ENCODE measurements around the gene ADGRG1.

The ADGRG1 gene

DNA sequence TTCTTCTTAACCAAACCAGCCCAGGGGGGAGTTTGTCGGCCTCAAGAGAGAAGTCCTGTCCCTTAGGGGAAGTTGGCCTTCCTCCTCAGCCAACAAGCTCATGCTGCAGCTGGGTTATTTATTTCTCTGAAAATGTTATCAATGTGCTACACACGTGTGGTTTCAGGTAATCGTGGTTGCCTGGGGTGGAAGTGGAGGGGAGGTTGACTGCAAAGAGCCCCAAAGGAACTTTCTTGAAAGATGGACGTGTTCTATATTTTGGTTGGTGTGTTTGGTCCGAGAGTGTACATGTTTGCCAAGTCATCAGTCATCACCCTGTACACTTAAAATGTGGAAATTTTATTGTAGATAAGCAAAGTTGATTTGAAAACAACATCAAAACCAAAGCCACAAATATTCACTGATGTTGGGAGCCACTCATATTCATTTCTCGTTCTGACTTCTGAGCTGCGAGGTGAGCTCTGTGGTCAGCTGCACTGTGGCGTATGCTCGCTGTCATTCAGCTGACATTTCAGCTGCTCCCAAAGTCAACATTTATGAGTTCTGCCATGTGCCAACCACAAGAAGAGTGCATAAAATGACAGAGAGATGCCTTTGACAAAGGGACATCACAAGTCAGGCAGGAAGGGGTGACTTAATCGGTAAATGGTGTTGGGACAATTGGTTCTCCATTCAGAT lies 26.5 kb upstream of the ADGRG1 start:
- no CpG with 5 or more reads among the region's 10 CpGs for WGBS, 2 donors (ENCODE audit: extremely low coverage in 2 of 2, insufficient read length in 2 of 2, insufficient replicate concordance in 1 of 2)
- no peak for DNase-seq (ENCODE audit: low spot score)

GRCh38 chr16:57603115-57604024 lies 25.1 kb upstream of the ADGRG1 start:
- peaks cover 0 to 15% (median 0%) of the 10 kb centered on the region in 3 experiments for H3K27me3 ChIP-seq (ENCODE audit: control insufficient read depth in 3 of 3, insufficient read depth in 3 of 3, low read depth in 1 of 3, low read length in 3 of 3)
- H3K4me2 ChIP-seq (ENCODE audit: insufficient read depth, low read length, poor library complexity, severe bottlenecking), result no peak overlapping the region
- no peak overlapping the region for H3K14ac ChIP-seq (ENCODE audit: low read length)
- no peaks in the 10 kb centered on the region for H3K36me3 ChIP-seq (replicated peaks in 1 of 2; ENCODE audit: control insufficient read depth in 2 of 2, insufficient read depth in 2 of 2, low read length in 2 of 2)
- no peak overlapping the region for H3K4me3 ChIP-seq (ENCODE audit: low read length in 2 of 2)
- peaks cover 4 to 6% of the 10 kb centered on the region in 2 donors for H3K4me1 ChIP-seq (ENCODE audit: control insufficient read depth in 2 of 2, insufficient read depth in 1 of 2, low read depth in 1 of 2, low read length in 2 of 2)
- H2AK5ac ChIP-seq (ENCODE audit: low read depth, low read length), result no peak overlapping the region
- H2BK120ac ChIP-seq (ENCODE audit: low read depth, low read length), result no peak overlapping the region
- H3K18ac ChIP-seq (ENCODE audit: low read length), result no peak overlapping the region
- H3K79me1 ChIP-seq (ENCODE audit: low read depth, low read length), result peaks cover 1% of the 10 kb centered on the region
- no peak overlapping the region for H3K9ac ChIP-seq (ENCODE audit: low read depth, low read length, poor library complexity)
- no peak overlapping the region for H2BK15ac ChIP-seq (ENCODE audit: low read length)
- no peak overlapping the region for H2BK12ac ChIP-seq (ENCODE audit: low read length)
- no peak overlapping the region for H2BK5ac ChIP-seq (ENCODE audit: low read length)
- no CpG with 5 or more reads among the region's 17 CpGs for WGBS, 2 donors (ENCODE audit: extremely low coverage in 2 of 2, insufficient read length in 2 of 2, insufficient replicate concordance in 1 of 2)
- no peak overlapping the region for H3K27ac ChIP-seq (replicated peaks; ENCODE audit: low read length)
- H3K9me3 ChIP-seq (replicated peaks in 1 of 2; ENCODE audit: control insufficient read depth in 2 of 2, insufficient read depth in 1 of 2, low read depth in 1 of 2, low read length in 2 of 2), result no peaks in the 10 kb centered on the region
- no peak for DNase-seq (ENCODE audit: low spot score)
- H3K4ac ChIP-seq (ENCODE audit: low read length), result no peak overlapping the region
- H4K8ac ChIP-seq (ENCODE audit: low read depth, low read length), result no peak overlapping the region
- H2AFZ ChIP-seq (ENCODE audit: low read length), result no peak overlapping the region
- no peak overlapping the region for H3K23ac ChIP-seq (ENCODE audit: low read depth, low read length, poor library complexity)
- no peak overlapping the region for H4K91ac ChIP-seq (ENCODE audit: low read depth, low read length, poor library complexity)

More for the DNA sequence above, 26.5 kb upstream of the ADGRG1 start:
- Histone ChIP-seq H3K36me3 (replicated peaks in 1 of 2; ENCODE audit: control insufficient read depth in 2 of 2, insufficient read depth in 2 of 2, low read length in 2 of 2) (no peaks in the 10 kb centered on the region), H3K4me1 (ENCODE audit: control insufficient read depth in 2 of 2, insufficient read depth in 1 of 2, low read depth in 1 of 2, low read length in 2 of 2) (peaks cover 4 to 6% of the 10 kb centered on the region in 2 donors), H3K79me1 (ENCODE audit: low read depth, low read length) (peaks cover 1% of the 10 kb centered on the region), H3K4me2 (ENCODE audit: insufficient read depth, low read length, poor library complexity, severe bottlenecking) (no peak overlapping the region), H3K27ac (replicated peaks; ENCODE audit: low read length) (no peak overlapping the region), H3K9ac (ENCODE audit: low read depth, low read length, poor library complexity) (no peak overlapping the region), H3K23ac (ENCODE audit: low read depth, low read length, poor library complexity) (no peak overlapping the region), H3K27me3 (ENCODE audit: control insufficient read depth in 3 of 3, insufficient read depth in 3 of 3, low read depth in 1 of 3, low read length in 3 of 3) (peaks cover 0 to 15% (median 0%) of the 10 kb centered on the region in 3 experiments), H3K18ac (ENCODE audit: low read length) (no peak overlapping the region), H3K9me3 (replicated peaks in 1 of 2; ENCODE audit: control insufficient read depth in 2 of 2, insufficient read depth in 1 of 2, low read depth in 1 of 2, low read length in 2 of 2) (no peaks in the 10 kb centered on the region), H4K8ac (ENCODE audit: low read depth, low read length) (no peak overlapping the region), H3K4ac (ENCODE audit: low read length) (no peak overlapping the region), H2AFZ (ENCODE audit: low read length) (no peak overlapping the region), H3K4me3 (ENCODE audit: low read length in 2 of 2) (no peak overlapping the region), H2BK15ac (ENCODE audit: low read length) (no peak overlapping the region), H2BK120ac (ENCODE audit: low read depth, low read length) (no peak overlapping the region), H2BK5ac (ENCODE audit: low read length) (no peak overlapping the region), H4K91ac (ENCODE audit: low read depth, low read length, poor library complexity) (no peak overlapping the region), H3K14ac (ENCODE audit: low read length) (no peak overlapping the region), H2BK12ac (ENCODE audit: low read length) (no peak overlapping the region), H2AK5ac (ENCODE audit: low read depth, low read length) (no peak overlapping the region)

- Histone ChIP-seq H4K8ac (ENCODE audit: low read depth, low read length) (no peak overlapping the region), H3K27me3 (ENCODE audit: control insufficient read depth in 3 of 3, insufficient read depth in 3 of 3, low read depth in 1 of 3, low read length in 3 of 3) (peaks cover 0 to 16% (median 0%) of the 10 kb centered on the region in 3 experiments), H3K4me2 (ENCODE audit: insufficient read depth, low read length, poor library complexity, severe bottlenecking) (no peak overlapping the region), H3K18ac (ENCODE audit: low read length) (no peak overlapping the region), H4K91ac (ENCODE audit: low read depth, low read length, poor library complexity) (no peak overlapping the region), H2BK5ac (ENCODE audit: low read length) (no peak overlapping the region), H3K9ac (ENCODE audit: low read depth, low read length, poor library complexity) (no peak overlapping the region), H2BK120ac (ENCODE audit: low read depth, low read length) (no peak overlapping the region), H3K79me1 (ENCODE audit: low read depth, low read length) (peaks cover 1% of the 10 kb centered on the region), H3K27ac (replicated peaks; ENCODE audit: low read length) (no peak overlapping the region), H2BK12ac (ENCODE audit: low read length) (no peak overlapping the region), H3K14ac (ENCODE audit: low read length) (no peak overlapping the region), H2AFZ (ENCODE audit: low read length) (no peak overlapping the region), H3K9me3 (replicated peaks in 1 of 2; ENCODE audit: control insufficient read depth in 2 of 2, insufficient read depth in 1 of 2, low read depth in 1 of 2, low read length in 2 of 2) (no peaks in the 10 kb centered on the region), H3K4me3 (ENCODE audit: low read length in 2 of 2) (no peak overlapping the region), H3K4ac (ENCODE audit: low read length) (no peak overlapping the region), H2BK15ac (ENCODE audit: low read length) (no peak overlapping the region), H3K23ac (ENCODE audit: low read depth, low read length, poor library complexity) (no peak overlapping the region), H3K36me3 (replicated peaks in 1 of 2; ENCODE audit: control insufficient read depth in 2 of 2, insufficient read depth in 2 of 2, low read length in 2 of 2) (no peaks in the 10 kb centered on the region), H2AK5ac (ENCODE audit: low read depth, low read length) (no peak overlapping the region), H3K4me1 (ENCODE audit: control insufficient read depth in 2 of 2, insufficient read depth in 1 of 2, low read depth in 1 of 2, low read length in 2 of 2) (peaks cover 4 to 10% of the 10 kb centered on the region in 2 donors)
- DNase-seq (ENCODE audit: low spot score), result no peak
- WGBS, 2 donors (ENCODE audit: extremely low coverage in 2 of 2, insufficient read length in 2 of 2, insufficient replicate concordance in 1 of 2), result no CpG with 5 or more reads among the region's 7 CpGs
Measured at GRCh38 chr16:57604177-57604576, 24.3 kb upstream of the ADGRG1 start.

Data from neuronal stem cell (in vitro differentiated cells).